Activated CD8-positive, alpha-beta memory T cell treated with anti-CD3 and anti-CD28 coated beads, Interleukin-2, amount 10 ng/mL, durations not matched to agents 7 days and 5 days (primary cell): ENCODE measurements around the gene TMEM209. TPM values are rescaled to one million over a fixed set of nuclear protein-coding genes. Genes with fewer than 3 reads are reported as not detected.

ENCODE experiments used
- ATAC-seq: fragments of 150-1000 bp; cut with Tn5 transposase; one replicate; pipeline ENCODE4 v1.10.0; 2021; ENCODE audit warnings: moderate library complexity
- CTCF ChIA-PET: fragments of 350-600 bp; sonication (Branson Sonifier 250); formaldehyde crosslinking; loops from one replicate; lab custom pipeline; 2021; ENCODE audit warnings: antibody characterized with exemption; lab: Charles Lee
- DNase-seq: peaks from one replicate; pipeline ENCODE4 v3.0.0-alpha.2; 2020
- H3K27ac Mint-ChIP-seq: one replicate; pipeline ENCODE4 v1.8.0; 2021; ENCODE audit warnings: mild to moderate bottlenecking, mixed read lengths
- H3K27me3 Mint-ChIP-seq: one replicate; pipeline ENCODE4 v1.8.0; 2021; ENCODE audit warnings: mixed read lengths
- H3K36me3 Mint-ChIP-seq: one replicate; pipeline ENCODE4 v1.8.0; 2021; ENCODE audit warnings: mild to moderate bottlenecking, mixed read lengths
- H3K4me1 Mint-ChIP-seq: one replicate; pipeline ENCODE4 v1.8.0; 2021; ENCODE audit warnings: mixed read lengths
- H3K4me3 Mint-ChIP-seq: one replicate; pipeline ENCODE4 v1.8.0; 2021; ENCODE audit warnings: mild to moderate bottlenecking, moderate library complexity, mixed read lengths
- H3K9me3 Mint-ChIP-seq: one replicate; pipeline ENCODE4 v1.8.0; 2022; ENCODE audit warnings: low read depth, mixed read lengths
- total RNA-seq, 2 experiments: library from RNA; stranded (reverse); gene quantifications; one replicate each; pipeline ENCODE4 v1.2.3, GENCODE V29; 2021

Gene TMEM209
- total RNA-seq, 2 experiments from 2014 or later, result 39.5 to 44.5 TPM

GRCh38 chr7:130179631-130180030 lies 25.6 kb downstream of the TMEM209 start:
- peaks cover 24% of the 10 kb centered on the region for H3K4me1 Mint-ChIP-seq

GRCh38 chr7:130178251-130178650 lies 27.0 kb downstream of the TMEM209 start:
- no peak for ATAC-seq
- peaks cover 19% of the 10 kb centered on the region for H3K4me1 Mint-ChIP-seq
- H3K4me3 Mint-ChIP-seq, result no peak overlapping the region
- H3K36me3 Mint-ChIP-seq, result peaks cover 54% of the 10 kb centered on the region
- no peaks in the 10 kb centered on the region for H3K27me3 Mint-ChIP-seq
- H3K9me3 Mint-ChIP-seq, result no peaks in the 10 kb centered on the region
- CTCF ChIA-PET, result interaction anchor here (1.0 kb wide), 1 partner anchor 24 kb away, joined by 3 read pairs; no protein-coding TSS in a partner anchor
- H3K27ac Mint-ChIP-seq, result no peak overlapping the region
- no peak for DNase-seq

More at GRCh38 chr7:130179631-130180030, 25.6 kb downstream of the TMEM209 start:
- Mint-ChIP-seq H3K9me3 (no peaks in the 10 kb centered on the region), H3K36me3 (peaks cover 53% of the 10 kb centered on the region), H3K27ac (no peak overlapping the region), H3K27me3 (no peaks in the 10 kb centered on the region), H3K4me3 (no peak overlapping the region)
- DNase-seq, result no peak
- no peak for ATAC-seq
- CTCF ChIA-PET, result no interaction called here

GRCh38 chr7:130174237-130174959 lies 30.8 kb downstream of the TMEM209 start:
- no peaks in the 10 kb centered on the region for H3K27me3 Mint-ChIP-seq
- H3K4me3 Mint-ChIP-seq, result no peak overlapping the region
- ATAC-seq (no peak), DNase-seq (no peak)
- H3K4me1 Mint-ChIP-seq, result no peaks in the 10 kb centered on the region
- H3K9me3 Mint-ChIP-seq, result no peaks in the 10 kb centered on the region
- no peak overlapping the region for H3K27ac Mint-ChIP-seq
- H3K36me3 Mint-ChIP-seq, result peaks cover 41% of the 10 kb centered on the region
- CTCF ChIA-PET, result no interaction called here

GRCh38 chr7:130162196-130162595 lies 43.0 kb downstream of the TMEM209 start:
- no peaks in the 10 kb centered on the region for H3K27me3 Mint-ChIP-seq
- no peaks in the 10 kb centered on the region for H3K9me3 Mint-ChIP-seq
- DNase-seq (no peak), ATAC-seq (no peak)
- peaks cover 69% of the 10 kb centered on the region for H3K36me3 Mint-ChIP-seq
- H3K4me3 Mint-ChIP-seq, result no peak overlapping the region
- no peak overlapping the region for H3K27ac Mint-ChIP-seq
- CTCF ChIA-PET, result no interaction called here
- H3K4me1 Mint-ChIP-seq, result no peaks in the 10 kb centered on the region

- Mint-ChIP-seq H3K36me3 (peaks cover 67% of the 10 kb centered on the region), H3K27ac (no peak overlapping the region), H3K4me3 (no peak overlapping the region), H3K27me3 (no peaks in the 10 kb centered on the region), H3K9me3 (no peaks in the 10 kb centered on the region), H3K4me1 (no peaks in the 10 kb centered on the region)
- ATAC-seq, result no peak
- CTCF ChIA-PET, result no interaction called here
- no peak for DNase-seq
Measured at GRCh38 chr7:130160455-130160854, 44.8 kb downstream of the TMEM209 start.

GRCh38 chr7:130160023-130160422 lies 45.2 kb downstream of the TMEM209 start:
- CTCF ChIA-PET, result no interaction called here
- Mint-ChIP-seq H3K4me1 (no peaks in the 10 kb centered on the region), H3K4me3 (no peak overlapping the region), H3K9me3 (no peaks in the 10 kb centered on the region), H3K27me3 (no peaks in the 10 kb centered on the region), H3K27ac (no peak overlapping the region), H3K36me3 (peaks cover 63% of the 10 kb centered on the region)
- no peak for ATAC-seq
- DNase-seq, result no peak

- Mint-ChIP-seq H3K4me3 (no peak overlapping the region), H3K9me3 (no peaks in the 10 kb centered on the region), H3K4me1 (no peaks in the 10 kb centered on the region), H3K36me3 (peaks cover 47% of the 10 kb centered on the region), H3K27ac (no peak overlapping the region), H3K27me3 (no peaks in the 10 kb centered on the region)
- ATAC-seq (no peak), DNase-seq (no peak)
- CTCF ChIA-PET, result no interaction called here
Measured at GRCh38 chr7:130157700-130158099, 47.5 kb downstream of the TMEM209 start.

- CTCF ChIA-PET, result interaction anchor here (1.6 kb wide), 1 partner anchor 9 kb away, joined by 6 read pairs; no protein-coding TSS in a partner anchor
- no peak for DNase-seq
- H3K27ac Mint-ChIP-seq, result no peak overlapping the region
- H3K9me3 Mint-ChIP-seq, result no peaks in the 10 kb centered on the region
- H3K27me3 Mint-ChIP-seq, result no peaks in the 10 kb centered on the region
- ATAC-seq, result no peak
- no peaks in the 10 kb centered on the region for H3K4me1 Mint-ChIP-seq
- H3K36me3 Mint-ChIP-seq, result peaks cover 33% of the 10 kb centered on the region
- no peak overlapping the region for H3K4me3 Mint-ChIP-seq
Measured at GRCh38 chr7:130156140-130156539, 49.1 kb downstream of the TMEM209 start.

- no peak overlapping the region for H3K4me3 Mint-ChIP-seq
- DNase-seq (no peak), ATAC-seq (no peak)
- H3K4me1 Mint-ChIP-seq, result no peaks in the 10 kb centered on the region
- no peaks in the 10 kb centered on the region for H3K9me3 Mint-ChIP-seq
- H3K36me3 Mint-ChIP-seq, result peaks cover 21% of the 10 kb centered on the region
- CTCF ChIA-PET, result interaction anchor here (0.8 to 1.6 kb wide), 2 partner anchors 10 to 24 kb away, joined by 3 to 6 read pairs; no protein-coding TSS in a partner anchor
- no peaks in the 10 kb centered on the region for H3K27me3 Mint-ChIP-seq
- H3K27ac Mint-ChIP-seq, result no peak overlapping the region
Measured at GRCh38 chr7:130154501-130155317, 50.5 kb downstream of the TMEM209 start.

- CTCF ChIA-PET, result no interaction called here
- DNase-seq, result no peak
- Mint-ChIP-seq H3K4me3 (no peak overlapping the region), H3K4me1 (no peaks in the 10 kb centered on the region), H3K36me3 (peaks cover 16% of the 10 kb centered on the region), H3K9me3 (no peaks in the 10 kb centered on the region), H3K27me3 (no peaks in the 10 kb centered on the region), H3K27ac (no peak overlapping the region)
- ATAC-seq, result no peak
Measured at GRCh38 chr7:130154131-130154500, 51.1 kb downstream of the TMEM209 start.

- Mint-ChIP-seq H3K4me1 (no peaks in the 10 kb centered on the region), H3K9me3 (no peaks in the 10 kb centered on the region), H3K4me3 (no peak overlapping the region), H3K27me3 (peaks cover 2% of the 10 kb centered on the region), H3K36me3 (peaks cover 11% of the 10 kb centered on the region), H3K27ac (no peak overlapping the region)
- CTCF ChIA-PET, result no interaction called here
- ATAC-seq (no peak), DNase-seq (no peak)
Measured at GRCh38 chr7:130153211-130153908, 51.8 kb downstream of the TMEM209 start.

- Mint-ChIP-seq H3K4me3 (no peak overlapping the region), H3K4me1 (no peaks in the 10 kb centered on the region), H3K27me3 (peaks cover 7% of the 10 kb centered on the region), H3K36me3 (peaks cover 6% of the 10 kb centered on the region), H3K27ac (no peak overlapping the region), H3K9me3 (no peaks in the 10 kb centered on the region)
- ATAC-seq, result peak; percentile 31
- DNase-seq, result no peak
- CTCF ChIA-PET, result no interaction called here
Measured at GRCh38 chr7:130152493-130153210, 52.6 kb downstream of the TMEM209 start.
